ENCODE results near the gene TMEM127.
"Not testable (repeated sequence)": the region's sequence is repeated elsewhere in the genome, so short reads cannot be mapped to it uniquely, and the experiment has no call there.

TMEM127 gene

DNA sequence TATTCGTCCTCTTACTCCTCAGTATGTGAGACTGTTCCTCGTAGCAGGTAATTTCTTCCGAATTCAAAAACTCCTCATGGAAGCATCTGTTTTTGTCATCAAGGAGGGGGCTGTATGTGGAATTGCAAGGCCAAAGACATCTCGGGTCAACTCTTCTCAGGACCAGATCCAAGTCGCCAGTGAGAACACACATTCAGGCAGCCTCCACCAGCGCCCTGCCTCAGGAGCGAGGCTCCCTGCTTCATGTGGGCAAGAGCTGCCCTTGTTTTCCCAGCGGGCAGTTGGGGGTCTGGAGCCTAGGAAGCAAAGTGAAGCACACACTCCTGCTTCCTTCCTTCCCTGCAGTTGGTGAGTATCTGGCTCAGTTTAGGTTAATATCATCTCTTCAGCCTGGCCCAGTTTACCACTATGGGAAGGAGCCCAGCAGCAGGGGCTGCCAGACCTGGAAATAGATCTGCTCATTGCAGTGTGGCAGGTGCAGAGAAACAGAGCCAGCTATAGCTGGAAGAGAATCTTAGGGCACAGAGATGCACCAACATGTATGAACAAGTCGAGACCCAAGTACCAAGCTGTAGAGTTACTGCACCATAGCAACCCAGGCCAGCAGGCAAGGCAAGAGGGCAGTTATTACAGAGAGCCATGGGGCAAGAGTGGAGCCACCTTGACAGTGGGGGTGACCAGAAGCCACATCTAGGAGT, 25.3 kb downstream of the TMEM127 start:
- DNase-seq = no peak

DNA sequence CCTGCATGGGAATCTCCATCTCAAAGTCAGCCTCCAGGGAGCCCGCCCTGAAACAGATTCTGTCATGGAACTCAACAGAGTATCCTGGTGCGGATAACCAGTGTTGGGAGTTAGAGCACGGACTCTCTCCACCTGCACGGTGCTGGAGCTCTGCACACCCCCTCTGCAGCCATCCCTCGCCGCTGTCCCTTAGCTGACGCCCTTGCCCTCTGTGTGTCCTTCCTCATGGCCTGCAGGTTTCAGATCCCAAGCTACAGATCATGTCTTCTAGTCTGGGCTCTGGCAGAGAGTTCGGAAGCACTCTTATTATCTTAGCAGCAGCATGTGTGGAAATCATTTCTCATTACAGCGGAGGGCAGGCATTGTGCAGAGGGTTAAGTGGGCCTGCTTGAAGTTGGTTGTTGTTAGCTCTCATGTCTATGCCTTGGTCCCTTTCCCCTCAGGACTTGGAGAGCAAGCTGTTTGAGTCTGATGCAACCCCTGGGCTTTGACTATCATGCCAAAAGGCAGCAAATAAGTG, 26.0 kb downstream of the TMEM127 start:
- DNase-seq = no peak

DNA sequence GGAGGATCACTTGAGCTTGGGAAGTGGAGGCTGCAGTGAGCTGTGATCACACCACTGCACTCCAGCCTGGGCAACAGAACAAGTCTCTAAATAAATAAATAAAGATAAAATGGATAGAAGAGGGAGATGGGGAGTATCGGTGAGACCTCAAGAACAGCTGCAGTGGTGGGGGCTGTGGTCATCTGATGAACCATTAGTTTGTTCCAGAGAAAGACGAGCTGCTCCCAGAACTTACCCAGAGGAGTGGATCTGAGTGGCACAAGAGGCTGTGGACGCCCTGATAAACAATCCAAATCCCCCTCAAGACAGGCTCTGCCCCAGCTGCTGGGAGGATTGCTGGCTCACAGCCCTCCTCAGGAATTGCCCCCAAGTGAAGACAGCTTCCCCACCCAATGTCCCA, 26.7 kb downstream of the TMEM127 start:
- DNase-seq = no peak

DNA sequence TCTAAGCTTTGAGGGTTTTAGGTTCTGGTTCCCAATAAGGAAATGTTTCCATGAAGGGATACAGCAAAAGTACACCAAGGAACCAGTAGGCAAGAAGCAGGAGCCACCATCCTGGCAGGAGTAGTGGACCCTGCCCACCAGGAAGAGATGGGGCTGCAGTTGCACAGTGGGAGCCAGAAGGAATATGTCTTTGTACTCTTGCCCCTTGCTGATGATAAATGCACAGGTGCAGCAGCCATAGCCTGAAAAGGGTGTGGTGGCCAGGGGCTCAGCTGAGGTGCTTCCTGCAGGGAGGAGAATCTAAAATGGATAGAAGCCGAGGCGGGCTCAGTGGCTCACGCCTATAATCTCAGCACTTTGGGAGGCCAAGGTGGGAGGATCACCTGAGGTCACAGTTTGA, 27.5 kb downstream of the TMEM127 start:
- no peak for DNase-seq

DNA sequence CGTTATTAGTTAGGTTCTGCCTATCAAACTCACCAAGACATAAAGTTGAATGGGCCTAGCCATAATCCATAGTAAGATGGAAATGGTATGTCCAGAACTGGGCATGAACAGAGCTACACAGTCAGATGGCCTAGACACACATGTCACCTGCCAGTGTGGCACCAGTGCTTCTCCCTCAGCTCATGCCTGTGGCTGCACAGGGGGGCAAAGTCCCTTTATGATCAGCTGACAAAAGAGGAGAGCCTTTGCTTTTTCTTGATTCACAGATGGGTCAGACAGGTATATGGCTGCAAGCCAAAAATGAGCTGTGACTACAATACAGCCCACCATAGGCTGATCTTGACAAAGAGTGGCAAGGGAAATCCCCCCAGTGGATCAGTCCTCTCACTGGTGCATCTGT, 28.9 kb downstream of the TMEM127 start:
- DNase-seq = no peak

DNA sequence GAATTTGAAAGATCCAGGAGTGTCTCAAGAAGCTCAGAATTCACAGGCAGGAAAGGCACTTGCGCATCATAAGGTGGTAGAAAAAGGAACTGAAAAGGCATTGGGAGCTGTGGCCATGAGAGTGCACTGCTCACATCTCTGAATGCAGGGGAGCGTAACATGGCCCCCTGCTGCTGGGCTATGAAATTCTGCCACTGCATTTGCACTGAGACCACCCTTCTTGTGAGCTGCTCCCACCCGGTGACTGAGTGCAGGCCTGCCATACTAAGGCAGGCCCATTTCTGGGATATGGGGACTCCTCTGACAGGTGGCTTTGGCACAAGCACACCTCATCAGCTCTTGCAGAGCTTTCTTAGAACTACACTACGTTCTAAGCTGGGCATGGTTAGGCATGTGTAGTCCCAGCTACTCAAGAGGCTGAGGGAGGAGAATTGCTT, 31.9 kb downstream of the TMEM127 start:
- DNase-seq = no peak

DNA sequence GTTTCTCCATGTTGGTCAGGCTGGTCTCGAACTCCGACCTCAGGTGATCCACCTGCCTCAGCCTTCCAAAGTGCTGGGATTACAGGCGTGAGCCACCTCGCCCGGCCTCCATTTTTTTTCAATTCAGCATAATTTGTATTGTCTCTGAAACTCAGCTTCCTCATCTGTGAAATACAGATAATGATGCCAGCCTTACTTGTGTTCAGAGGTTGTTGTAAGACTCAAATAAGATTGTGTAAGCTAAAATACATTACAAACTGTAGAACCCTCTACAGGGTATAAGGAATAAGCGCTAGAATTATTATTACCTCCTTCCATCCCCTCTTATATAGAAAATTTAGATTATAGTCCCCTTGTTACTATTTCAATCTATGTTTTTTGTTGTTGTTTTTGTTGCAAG, 32.4 kb downstream of the TMEM127 start:
- no peak for DNase-seq

DNA sequence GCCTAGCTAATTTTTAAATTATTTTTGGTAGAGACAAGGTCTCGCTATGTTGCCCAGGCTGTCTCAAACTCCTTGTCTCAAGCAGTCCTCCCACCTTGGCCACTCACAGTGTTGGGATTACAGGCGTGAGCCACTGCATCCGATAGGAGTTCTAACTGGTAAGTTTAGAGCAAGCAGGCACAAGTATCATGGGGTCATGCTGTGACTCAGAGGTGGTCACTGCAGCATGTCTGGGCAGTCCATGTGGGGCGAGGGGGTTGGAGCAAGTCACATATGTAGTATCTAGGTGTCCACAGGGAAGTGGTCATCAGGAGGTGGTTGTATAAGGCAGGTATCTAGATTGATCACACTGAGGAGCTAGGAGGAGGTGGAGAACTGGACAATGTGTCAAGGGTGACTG, 34.5 kb downstream of the TMEM127 start:
- DNase-seq = no peak

DNA sequence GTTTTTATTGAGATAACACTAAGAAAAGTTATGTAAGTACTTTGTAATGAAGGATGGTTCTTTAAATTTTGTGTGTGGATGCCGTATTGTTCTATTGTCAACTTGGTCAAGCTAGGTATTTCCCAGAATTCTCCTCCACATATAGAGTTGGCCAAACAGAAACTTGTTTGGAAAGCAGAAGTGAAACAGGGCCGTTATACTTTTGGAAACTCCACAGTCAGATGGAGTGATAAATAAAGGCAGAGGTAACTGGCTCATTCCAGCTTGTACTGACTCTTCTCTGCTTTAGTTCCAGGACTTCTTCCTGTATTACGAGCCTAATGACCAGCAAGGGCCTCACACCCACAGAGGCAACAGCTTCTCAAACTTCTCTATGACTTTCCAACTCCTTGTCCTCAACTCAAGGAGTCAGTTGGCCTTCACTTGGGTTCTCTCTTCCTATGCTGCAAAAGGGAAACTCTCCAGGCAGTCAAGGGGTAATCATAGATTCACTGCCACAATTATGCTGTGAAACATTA, 40.7 kb downstream of the TMEM127 start:
- no peak for DNase-seq

DNA sequence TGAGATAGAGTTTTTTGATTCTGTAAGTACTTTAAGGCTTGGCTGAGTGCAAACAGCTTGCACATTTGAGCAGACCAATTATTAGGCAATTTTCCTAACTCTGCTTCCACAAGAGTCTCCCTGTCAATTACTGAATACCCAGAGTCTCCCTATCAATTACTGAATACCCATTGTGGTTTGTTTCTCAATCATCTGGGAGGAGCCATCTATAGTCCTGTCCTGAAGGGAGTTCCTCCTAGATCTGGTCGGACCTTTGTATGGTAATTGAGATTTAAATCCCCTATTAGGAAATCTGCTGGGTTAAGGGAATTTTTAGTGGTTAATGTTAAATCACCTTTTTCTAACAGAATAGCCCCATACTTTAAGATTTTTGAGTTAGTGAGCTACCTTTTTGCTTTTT, 44.7 kb downstream of the TMEM127 start:
- not testable (repeated sequence) for DNase-seq

DNA sequence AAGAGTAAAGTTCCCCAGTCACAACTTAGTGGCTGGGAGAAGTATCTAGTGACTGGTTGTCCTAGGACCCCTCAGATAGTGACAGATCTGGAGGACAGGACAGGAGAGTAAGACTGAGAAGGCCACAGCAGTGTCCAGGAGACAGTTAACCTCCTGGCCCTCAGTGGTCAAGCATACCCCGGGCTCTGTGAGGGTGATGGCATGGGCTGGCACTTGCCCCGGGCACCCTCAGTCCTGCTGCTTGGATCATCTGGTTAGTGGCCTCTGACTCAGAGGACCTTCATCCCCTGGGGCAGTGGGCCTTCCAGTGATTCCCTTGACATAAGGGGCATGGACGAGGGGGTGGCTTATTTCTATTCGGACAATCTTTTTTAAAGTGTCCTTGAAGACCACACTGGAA, 45.8 kb downstream of the TMEM127 start:
- not testable (repeated sequence) for DNase-seq

DNA sequence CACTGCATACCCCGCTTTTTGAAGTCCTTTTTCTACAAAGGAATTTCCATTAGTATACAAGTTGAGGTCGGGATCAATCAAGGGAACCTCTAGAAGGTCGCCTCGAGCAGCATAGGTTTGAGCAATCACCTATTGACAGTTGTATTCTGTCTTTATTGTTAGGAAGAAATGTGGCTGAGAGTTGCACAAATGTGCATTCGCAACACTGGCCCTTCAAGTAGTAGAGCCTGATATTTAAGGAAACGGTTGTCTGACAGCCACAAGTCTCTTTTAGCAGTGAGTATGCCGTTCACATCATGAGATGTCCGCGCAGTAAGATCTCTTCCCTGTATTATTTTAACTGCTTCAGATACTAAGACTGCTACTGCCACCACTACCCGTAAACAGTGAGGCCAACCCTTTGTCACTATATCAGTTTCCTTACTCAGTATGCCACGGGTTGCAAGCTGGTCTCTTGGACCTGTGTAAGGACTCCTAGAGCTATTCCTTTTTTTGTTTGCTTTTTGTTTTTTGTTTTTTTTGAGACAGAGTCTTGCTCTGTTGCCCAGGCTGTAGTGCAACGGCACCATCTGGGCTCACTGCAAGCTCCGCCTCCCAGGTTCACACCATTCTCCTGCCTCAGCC, 47.2 kb downstream of the TMEM127 start:
- DNase-seq = no peak

DNA sequence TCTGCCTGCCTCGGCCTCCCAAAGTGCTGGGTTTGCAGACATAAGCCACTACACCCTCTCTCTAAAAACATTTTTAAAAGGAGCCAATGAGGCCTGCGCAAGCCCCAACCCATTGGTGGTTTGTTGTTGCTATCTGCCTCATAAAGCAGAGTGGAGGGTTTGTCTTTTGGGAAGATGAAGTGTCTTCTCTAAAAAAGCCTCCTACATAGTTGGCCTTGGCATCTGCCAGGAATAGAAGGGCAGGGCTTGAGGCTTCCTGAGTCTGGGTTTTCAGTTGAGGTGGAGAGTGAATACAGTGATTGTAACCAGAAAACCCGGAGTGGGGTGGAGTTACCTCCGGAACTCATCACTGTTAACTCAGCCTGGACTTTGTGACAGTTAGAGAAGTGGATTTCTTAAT, 51.2 kb downstream of the TMEM127 start:
- DNase-seq = no peak

DNA sequence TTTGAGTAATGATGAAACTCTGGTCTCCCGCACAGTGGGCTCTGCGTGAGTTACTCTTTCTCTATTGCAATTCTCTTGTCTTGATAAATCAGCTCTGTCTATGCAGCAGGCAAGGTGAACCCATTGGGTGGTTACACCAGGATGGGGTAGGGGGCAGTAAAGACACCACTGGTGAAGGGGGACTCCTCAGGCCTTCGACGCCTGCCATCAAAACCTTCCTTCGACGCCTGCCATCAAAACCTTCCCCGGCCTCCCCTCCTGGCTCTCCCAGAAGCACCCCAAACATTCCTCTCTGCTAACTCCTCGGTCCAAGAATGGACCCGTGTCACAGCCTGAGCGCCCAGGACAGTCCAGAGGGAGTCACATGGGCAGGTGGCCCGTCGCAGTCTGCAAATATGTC, 52.4 kb downstream of the TMEM127 start:
- no peak for DNase-seq

DNA sequence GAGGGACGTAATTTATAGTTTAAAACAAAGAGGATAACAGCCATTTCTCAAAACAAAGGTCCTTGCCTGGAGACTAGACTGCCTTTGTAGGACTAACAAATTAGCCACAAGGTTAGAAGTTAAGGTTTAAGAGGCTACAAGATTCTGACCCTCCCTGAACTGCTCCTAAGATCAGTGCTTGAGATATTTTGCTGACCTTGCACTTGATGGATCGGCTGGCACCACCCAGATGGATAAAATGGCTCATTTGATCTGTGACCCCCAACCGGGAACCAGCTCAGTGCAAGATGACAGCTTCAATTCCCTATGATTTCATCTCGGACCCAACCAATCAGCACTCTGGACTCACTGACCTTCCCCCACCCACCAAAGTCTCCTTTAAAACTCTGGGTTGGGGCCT, 53.5 kb downstream of the TMEM127 start:
- DNase-seq = no peak

DNA sequence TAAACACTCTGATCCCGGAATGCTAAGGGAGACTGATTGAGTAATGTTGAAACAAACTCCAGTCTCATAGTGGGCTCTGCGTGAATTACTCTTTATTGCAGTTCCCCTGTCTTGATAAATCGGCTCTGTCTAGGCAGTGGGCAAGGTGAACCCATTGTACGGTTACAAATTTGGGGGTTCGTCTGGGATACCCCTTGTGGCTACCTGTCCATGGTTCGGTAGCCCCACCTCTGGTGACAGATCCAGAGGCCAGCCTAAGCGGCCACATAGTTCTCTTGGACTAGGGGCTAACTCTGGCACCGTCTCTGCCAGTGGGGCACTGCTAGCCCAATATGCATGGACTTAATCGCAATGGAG, 56.1 kb downstream of the TMEM127 start:
- DNase-seq = no peak

DNA sequence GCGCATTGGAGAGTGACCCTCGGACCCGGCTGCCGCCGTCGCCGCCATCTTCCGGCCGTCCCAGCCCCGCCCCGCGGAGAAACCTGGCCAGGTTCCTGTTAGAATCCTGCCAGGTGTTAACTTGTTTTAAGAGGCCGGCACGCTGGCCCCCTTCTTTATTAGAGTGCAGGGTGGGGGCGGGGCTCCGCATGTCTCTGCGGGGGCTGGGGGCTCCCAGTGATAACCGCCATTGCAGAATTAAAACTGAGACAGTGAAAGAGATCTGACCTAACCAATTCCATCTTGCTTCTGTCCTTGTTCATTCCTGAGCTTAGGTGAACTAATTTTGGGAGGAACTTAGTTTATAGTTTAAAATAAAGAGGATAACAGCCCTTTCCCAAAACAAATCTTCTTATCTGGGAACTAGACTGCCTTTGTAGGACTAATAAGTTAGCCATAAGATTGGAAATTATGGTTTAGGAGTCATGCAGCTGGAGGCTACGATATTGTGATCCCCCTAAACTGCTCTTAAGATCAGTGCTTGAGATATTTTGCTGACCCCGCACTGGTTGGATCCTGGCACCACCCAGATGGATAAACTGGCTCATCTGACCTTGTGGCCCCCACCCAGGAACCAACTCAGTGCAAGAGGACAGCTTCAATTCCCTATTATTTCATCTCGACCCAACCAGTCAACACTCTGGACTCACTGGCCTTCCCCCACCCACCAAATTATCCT, 56.6 kb downstream of the TMEM127 start:
- no peak for DNase-seq

DNA sequence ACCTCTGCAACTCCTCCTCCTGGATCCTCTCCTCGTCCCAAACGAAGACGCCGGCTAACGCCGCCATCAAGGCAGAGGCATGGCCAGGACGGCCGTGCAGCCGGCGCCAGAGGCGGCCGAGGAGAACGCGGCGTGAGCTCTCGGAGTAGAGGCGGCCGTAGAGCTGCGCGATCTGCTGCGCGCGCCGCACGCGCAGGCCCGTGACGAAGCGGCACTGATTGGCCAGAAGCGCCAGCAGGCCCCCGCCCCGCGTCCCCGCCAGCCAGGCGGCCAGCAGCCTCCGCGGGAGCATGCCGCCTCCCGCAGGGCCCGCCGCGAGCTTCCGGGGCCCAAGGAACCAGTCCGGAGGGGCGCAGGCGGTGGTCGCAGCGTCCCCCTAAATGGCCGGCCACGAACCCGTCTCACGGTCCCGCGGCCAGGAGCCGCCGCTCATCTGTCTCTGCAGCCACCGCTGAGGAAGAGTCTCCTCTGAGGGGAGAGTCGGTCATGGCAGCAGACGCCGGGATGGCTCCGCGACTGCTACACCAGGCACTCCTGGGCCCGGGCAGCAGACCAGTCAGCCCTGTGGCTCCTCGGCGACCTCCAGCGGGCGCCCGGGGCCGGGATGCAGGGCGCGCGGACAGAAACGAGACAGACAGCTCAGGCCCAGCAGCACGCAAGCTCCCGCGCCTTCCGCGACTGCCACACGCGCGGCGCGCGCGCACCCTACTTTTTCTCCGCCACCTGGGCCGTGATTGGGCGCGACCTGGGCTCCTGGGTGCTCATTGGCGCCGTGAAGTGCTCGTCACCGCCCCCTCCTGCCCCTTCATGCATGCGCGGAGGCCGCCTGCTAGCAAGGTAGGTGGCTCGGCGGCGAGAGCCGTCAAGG, 57.4 kb downstream of the TMEM127 start, which contains the start of gene STARD7:
Gene STARD7 (minus strand): TSS at position 685 of the 868 bp plus-strand sequence. CDS start 393 bp downstream, at position 292.
- DNase-seq = peak; percentile 97

DNA sequence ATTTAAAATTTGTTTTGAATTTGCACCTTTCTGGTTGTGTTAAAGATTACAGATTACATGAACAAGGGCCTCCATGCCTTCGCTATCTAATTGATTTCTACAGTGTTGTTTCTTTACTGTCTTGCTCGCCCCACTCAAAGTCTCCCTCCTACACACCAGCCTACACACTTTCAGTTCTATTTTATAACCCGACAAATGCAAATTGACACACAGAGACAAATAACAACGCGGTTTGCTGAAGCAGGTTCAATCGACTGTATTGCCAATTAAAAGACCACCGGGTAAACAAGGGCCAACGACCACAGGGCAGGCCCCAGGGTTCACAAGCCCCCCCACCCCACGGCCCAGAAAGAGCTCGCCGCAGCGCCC, 58.0 kb downstream of the TMEM127 start:
- peak in 1 of 2 experiments; percentile 39 for DNase-seq

DNA sequence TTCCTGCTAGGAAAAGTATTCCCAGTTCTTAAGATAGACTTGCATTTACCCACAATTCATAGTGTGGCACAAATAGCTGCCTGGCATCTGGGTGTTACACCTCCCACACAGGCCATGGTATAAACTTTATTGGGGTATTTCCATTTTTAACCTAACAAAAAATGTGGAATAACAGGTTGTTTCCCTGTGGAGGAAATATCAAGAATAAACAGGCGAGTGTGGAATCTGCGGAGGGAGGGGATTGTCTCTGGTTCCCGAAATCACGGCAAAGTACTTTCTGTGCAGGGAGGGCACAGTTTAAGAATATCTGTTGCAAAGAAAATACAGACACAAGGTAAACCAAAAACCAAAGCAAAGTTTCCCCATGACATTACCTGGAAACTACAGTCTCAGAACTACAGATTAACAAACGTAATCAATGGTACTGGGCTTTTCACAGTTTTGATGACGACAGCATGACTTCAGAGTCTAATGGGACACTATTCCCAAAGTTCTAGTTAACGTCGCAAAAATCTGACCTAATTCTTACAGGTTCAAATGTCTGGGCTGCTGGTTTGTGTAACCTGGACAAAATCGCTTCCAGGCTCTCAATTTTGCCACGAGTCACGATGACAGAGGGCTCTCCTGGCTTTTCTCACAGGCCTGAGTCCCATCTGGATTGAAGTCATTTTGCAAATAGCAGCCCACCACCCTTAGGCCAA, 58.6 kb downstream of the TMEM127 start:
- DNase-seq = no peak

DNA sequence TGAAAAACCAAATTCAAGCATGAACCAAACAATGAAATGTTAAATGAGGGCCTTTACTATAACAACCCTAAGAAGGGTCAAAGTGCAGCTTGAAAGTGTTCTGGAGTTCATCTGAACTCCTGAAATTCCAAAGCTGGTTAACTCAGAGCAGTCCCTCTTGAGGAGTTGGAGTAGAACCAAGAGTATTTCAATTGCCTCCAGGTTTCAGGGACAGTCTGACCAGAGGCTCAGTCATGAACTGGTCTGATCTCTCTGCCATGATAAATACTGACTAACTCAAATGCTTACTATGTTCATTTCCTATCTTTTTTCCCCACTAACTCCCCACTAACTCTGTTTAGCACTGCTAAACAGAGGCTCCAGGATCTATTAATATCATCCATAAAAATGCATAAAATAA, 59.9 kb downstream of the TMEM127 start:
- no peak for DNase-seq
